HEK293 (cell line): Measurements from ENCODE around the gene KANSL3.
"Not testable (repeated sequence)": the region's sequence is repeated elsewhere in the genome, so short reads cannot be mapped to it uniquely, and the experiment has no call there.

Source experiments
- CTCF ChIA-PET: fragments of 350-600 bp; formaldehyde crosslinking; extraction: SDS; loops from one replicate; lab custom pipeline; 2021; ENCODE audit warnings: antibody characterized with exemption; lab: Yijun Ruan, JAX
- POLR2A ChIA-PET: fragments of 300-600 bp; formaldehyde crosslinking; extraction: SDS; loops from one replicate; lab custom pipeline; 2020; ENCODE audit warnings: antibody characterized with exemption, inconsistent platforms; lab: Yijun Ruan, JAX
- H3K27ac ChIP-seq: fragments of 200-500 bp; sonication (Bioruptor generic); 2 replicates; pipeline ENCODE4 v1.5.1; 2014; ENCODE audit warnings: low read depth, low read length, control low read depth, inconsistent platforms; ENCODE audit errors: extremely low read depth
- H3K36me3 ChIP-seq, 2 experiments: fragments of 200-500 bp in 1 of 2; sonication (Bioruptor generic) in 1 of 2; 1 replicate in 1 of 2; 2 replicates in 1 of 2; pipeline ENCODE4 v1.5.1; 2014 to 2017; ENCODE audit warnings: inconsistent platforms in 2 of 2, low read length in 2 of 2; ENCODE audit not compliant: control insufficient read depth in 2 of 2, insufficient read depth in 1 of 2
- H3K4me1 ChIP-seq: fragments of 200-500 bp; sonication (Bioruptor generic); 2 replicates; pipeline ENCODE4 v1.5.1; 2014; ENCODE audit warnings: mild to moderate bottlenecking, low read length, inconsistent platforms; ENCODE audit not compliant: control insufficient read depth, insufficient read depth
- H3K4me3 ChIP-seq: 2 replicates; pipeline ENCODE4 v1.5.1; 2011; ENCODE audit warnings: low read depth, mild to moderate bottlenecking, control low read depth, low read length, moderate library complexity
- H3K9me3 ChIP-seq: fragments of 200-500 bp; sonication (Bioruptor generic); 2 replicates; pipeline ENCODE4 v1.5.1; 2014; ENCODE audit warnings: low read depth, low read length, inconsistent platforms; ENCODE audit not compliant: control insufficient read depth, insufficient read depth
- HIC1 ChIP-seq: fragments of 450-650 bp; formaldehyde crosslinking; IDR thresholded peaks from 2 replicates; pipeline ENCODE4 v1.5.1; 2016; ENCODE audit warnings: missing biosample characterization, missing genetic modification characterization
- KLF1 ChIP-seq: fragments of 450-650 bp; formaldehyde crosslinking; IDR thresholded peaks from 2 replicates; pipeline ENCODE4 v1.5.1; 2016; ENCODE audit warnings: missing biosample characterization, missing genetic modification characterization
- PRDM10 ChIP-seq: fragments of 450-650 bp; formaldehyde crosslinking; IDR thresholded peaks from 2 replicates; pipeline ENCODE4 v1.5.1; 2016; ENCODE audit warnings: missing biosample characterization, missing genetic modification characterization
- SP3 ChIP-seq: fragments of 450-650 bp; formaldehyde crosslinking; IDR thresholded peaks from 2 replicates; pipeline ENCODE4 v1.5.1; 2016; ENCODE audit warnings: missing biosample characterization, missing genetic modification characterization
- ZBTB1 ChIP-seq: fragments of 450-650 bp; formaldehyde crosslinking; IDR thresholded peaks from 2 replicates; pipeline ENCODE4 v1.5.1; 2016; ENCODE audit warnings: missing biosample characterization, missing genetic modification characterization
- ZBTB11 ChIP-seq: fragments of 450-650 bp; formaldehyde crosslinking; conservative IDR thresholded peaks from 2 replicates; pipeline ENCODE4 v1.5.1; 2016; ENCODE audit warnings: low read depth, missing biosample characterization, missing genetic modification characterization
- ZBTB20 ChIP-seq: fragments of 450-650 bp; formaldehyde crosslinking; IDR thresholded peaks from 2 replicates; pipeline ENCODE4 v1.5.1; 2016; ENCODE audit warnings: missing biosample characterization, missing genetic modification characterization
- ZBTB8A ChIP-seq: fragments of 450-650 bp; formaldehyde crosslinking; IDR thresholded peaks from 2 replicates; pipeline ENCODE4 v1.5.1; 2016; ENCODE audit warnings: missing biosample characterization, missing genetic modification characterization
- ZIC2 ChIP-seq: fragments of 450-650 bp; formaldehyde crosslinking; IDR thresholded peaks from 2 replicates; pipeline ENCODE4 v1.5.1; 2016; ENCODE audit warnings: missing biosample characterization, missing genetic modification characterization
- ZNF138 ChIP-seq: fragments of 450-650 bp; formaldehyde crosslinking; IDR thresholded peaks from 2 replicates; pipeline ENCODE4 v1.5.1; 2016; ENCODE audit warnings: missing biosample characterization, missing genetic modification characterization, borderline replicate concordance
- ZNF169 ChIP-seq: fragments of 450-650 bp; formaldehyde crosslinking; IDR thresholded peaks from 2 replicates; pipeline ENCODE4 v1.5.1; 2016; ENCODE audit warnings: missing biosample characterization, missing genetic modification characterization
- ZNF2 ChIP-seq: fragments of 450-650 bp; formaldehyde crosslinking; IDR thresholded peaks from 2 replicates; pipeline ENCODE4 v1.5.1; 2016; ENCODE audit warnings: missing biosample characterization, missing genetic modification characterization
- ZNF266 ChIP-seq: fragments of 450-650 bp; formaldehyde crosslinking; IDR thresholded peaks from 2 replicates; pipeline ENCODE4 v1.5.1; 2016; ENCODE audit warnings: missing biosample characterization, missing genetic modification characterization, low read depth
- ZNF335 ChIP-seq: fragments of 450-650 bp; formaldehyde crosslinking; conservative IDR thresholded peaks from 2 replicates; pipeline ENCODE4 v1.5.1; 2016; ENCODE audit warnings: missing biosample characterization, missing genetic modification characterization
- ZNF354C ChIP-seq: fragments of 450-650 bp; formaldehyde crosslinking; IDR thresholded peaks from 2 replicates; pipeline ENCODE4 v1.5.1; 2016; ENCODE audit warnings: missing biosample characterization, missing genetic modification characterization, low read depth, borderline replicate concordance
- ZNF362 ChIP-seq: fragments of 450-650 bp; formaldehyde crosslinking; IDR thresholded peaks from 2 replicates; pipeline ENCODE4 v1.5.1; 2016; ENCODE audit warnings: missing biosample characterization, missing genetic modification characterization
- ZNF391 ChIP-seq: fragments of 450-650 bp; formaldehyde crosslinking; IDR thresholded peaks from 2 replicates; pipeline ENCODE4 v1.5.1; 2016; ENCODE audit warnings: low read depth, missing biosample characterization, missing genetic modification characterization, borderline replicate concordance
- ZNF423 ChIP-seq: fragments of 450-650 bp; formaldehyde crosslinking; IDR thresholded peaks from 2 replicates; pipeline ENCODE4 v1.5.1; 2016; ENCODE audit warnings: missing biosample characterization, missing genetic modification characterization
- ZNF501 ChIP-seq: fragments of 450-650 bp; formaldehyde crosslinking; IDR thresholded peaks from 2 replicates; pipeline ENCODE4 v1.5.1; 2016; ENCODE audit warnings: missing biosample characterization, missing genetic modification characterization
- ZNF560 ChIP-seq: fragments of 450-650 bp; formaldehyde crosslinking; IDR thresholded peaks from 2 replicates; pipeline ENCODE4 v1.5.1; 2017; ENCODE audit warnings: missing biosample characterization, missing genetic modification characterization, borderline replicate concordance
- ZNF585B ChIP-seq: fragments of 450-650 bp; formaldehyde crosslinking; IDR thresholded peaks from 2 replicates; pipeline ENCODE4 v1.5.1; 2016; ENCODE audit warnings: missing biosample characterization, missing genetic modification characterization
- ZNF596 ChIP-seq: fragments of 450-650 bp; IDR thresholded peaks from 2 replicates; pipeline ENCODE4 v1.5.0; 2018; ENCODE audit warnings: missing biosample characterization, mild to moderate bottlenecking, missing genetic modification characterization, moderate library complexity
- ZNF600 ChIP-seq: fragments of 450-650 bp; formaldehyde crosslinking; IDR thresholded peaks from 2 replicates; pipeline ENCODE4 v1.5.1; 2016; ENCODE audit warnings: missing biosample characterization, missing genetic modification characterization
- ZNF785 ChIP-seq: fragments of 450-650 bp; formaldehyde crosslinking; IDR thresholded peaks from 2 replicates; pipeline ENCODE4 v1.5.1; 2016; ENCODE audit warnings: missing biosample characterization, missing genetic modification characterization

The KANSL3 gene

GRCh38 chr2:96554293-96555145, 83.6 kb downstream of the KANSL3 start (continued):
- TF ChIP-seq ZNF596 (tag by site-specific recombination) (no peak), ZBTB1 (tag by site-specific recombination) (no peak), ZNF138 (tag by site-specific recombination) (no peak), ZIC2 (tag by site-specific recombination) (no peak), ZNF423 (tag by site-specific recombination) (no peak), ZNF354C (tag by site-specific recombination) (no peak), ZNF785 (tag by site-specific recombination) (no peak), ZNF560 (no peak), HIC1 (tag by site-specific recombination) (peak; percentile 39; the same call in 1 of the 2 replicates), ZNF362 (tag by site-specific recombination) (no peak), ZBTB20 (tag by site-specific recombination) (no peak), ZNF585B (tag by site-specific recombination) (no peak), ZNF391 (no peak), ZNF335 (tag by site-specific recombination) (peak; percentile 60), ZNF266 (no peak), PRDM10 (tag by site-specific recombination) (peak; percentile 57), ZNF600 (tag by site-specific recombination) (no peak), KLF1 (no peak), ZBTB8A (no peak), SP3 (tag by site-specific recombination) (peak; percentile 37), ZNF2 (tag by site-specific recombination) (peak; percentile 84), ZNF501 (no peak), ZBTB11 (tag by site-specific recombination) (no peak), ZNF169 (tag by site-specific recombination) (no peak)

GRCh38 chr2:96553957-96554292, 84.2 kb downstream of the KANSL3 start:
- peaks cover 0 to 34% of the 10 kb centered on the region in 2 experiments; a peak in 1 of 3 replicates for H3K36me3 ChIP-seq
- POLR2A ChIA-PET = interaction anchor here (0.6 to 1.3 kb wide), 3 partner anchors 16 to 146 kb away, joined by 5 to 6 read pairs (median 5); no protein-coding TSS in a partner anchor
- CTCF ChIA-PET = interaction anchor here (0.6 to 3.4 kb wide), 33 partner anchors 9 to 561 kb away, joined by 3 to 27 read pairs (median 5); partner anchors contain the start of genes ANKRD36, ARID5A and NCAPH
- not testable (repeated sequence) for H3K4me3 ChIP-seq, H3K9me3 ChIP-seq, H3K4me1 ChIP-seq, H3K27ac ChIP-seq
